ENCODE measurements around the gene PCDHGB2.
"Not testable (repeated sequence)": the region's sequence is repeated elsewhere in the genome, so short reads cannot be mapped to it uniquely, and the experiment has no call there.

The PCDHGB2 gene

GRCh38 chr5:141338538-141339306 is 21.1 kb upstream of the PCDHGB2 start, which contains the start of gene PCDHGA2:
Gene PCDHGA2, plus strand, starts transcription at chr5:141338760.
- H3K27ac ChIP-seq (replicated peaks): no peak within 1 kb of the TSS
- H3K4me3 ChIP-seq (replicated peaks; ENCODE audit: insufficient read depth, low read length): no peak within 1 kb of the TSS
- no peaks in the 10 kb centered on the region for H3K27me3 ChIP-seq (ENCODE audit: insufficient read depth, poor library complexity, severe bottlenecking)
- no peak for DNase-seq (ENCODE audit: low read depth in 1 of 2, low spot score in 1 of 2)
- TF ChIP-seq SPI1 (IDR thresholded peaks at IDR 0.05; ENCODE audit: borderline replicate concordance, low read depth): no peak
- TF ChIP-seq POLR2AphosphoS5 (IDR thresholded peaks at IDR 0.05; ENCODE audit: low read depth): no peak
- TF ChIP-seq CTCF (IDR thresholded peaks at IDR 0.05; ENCODE audit: insufficient read depth, low read length): no peak
- no peak for TF ChIP-seq REST (IDR thresholded peaks at IDR 0.05; ENCODE audit: insufficient replicate concordance, low read depth)
- TF ChIP-seq GABPA (IDR thresholded peaks at IDR 0.05; ENCODE audit: low read depth): no peak

GRCh38 chr5:141340781-141341354 is 18.9 kb upstream of the PCDHGB2 start:
- H3K27ac ChIP-seq (replicated peaks); H3K27me3 ChIP-seq (ENCODE audit: insufficient read depth, poor library complexity, severe bottlenecking); DNase-seq (ENCODE audit: low read depth in 1 of 2, low spot score in 1 of 2); H3K4me3 ChIP-seq (replicated peaks; ENCODE audit: insufficient read depth, low read length): not testable (repeated sequence)

GRCh38 chr5:141342773-141343172 is 17.0 kb upstream of the PCDHGB2 start:
- Histone ChIP-seq H3K27ac (replicated peaks) (no peak overlapping the region), H3K4me3 (replicated peaks; ENCODE audit: insufficient read depth, low read length) (no peak overlapping the region), H3K27me3 (ENCODE audit: insufficient read depth, poor library complexity, severe bottlenecking) (no peaks in the 10 kb centered on the region)
- DNase-seq (ENCODE audit: low read depth in 1 of 2, low spot score in 1 of 2): no peak
- no peak for TF ChIP-seq REST (IDR thresholded peaks at IDR 0.05; ENCODE audit: insufficient replicate concordance, low read depth)
- no peak for TF ChIP-seq SPI1 (IDR thresholded peaks at IDR 0.05; ENCODE audit: borderline replicate concordance, low read depth)
- TF ChIP-seq CTCF (IDR thresholded peaks at IDR 0.05; ENCODE audit: insufficient read depth, low read length): no peak
- no peak for TF ChIP-seq POLR2AphosphoS5 (IDR thresholded peaks at IDR 0.05; ENCODE audit: low read depth)
- TF ChIP-seq GABPA (IDR thresholded peaks at IDR 0.05; ENCODE audit: low read depth): no peak

GRCh38 chr5:141343242-141343952 is 16.4 kb upstream of the PCDHGB2 start, which contains the start of gene PCDHGA3:
Gene PCDHGA3, plus strand, starts transcription at chr5:141343829. Its CDS starts 205 bp downstream, at chr5:141344034.
- Histone ChIP-seq H3K27ac (replicated peaks) (no peak within 1 kb of the TSS), H3K27me3 (ENCODE audit: insufficient read depth, poor library complexity, severe bottlenecking) (no peaks in the 10 kb centered on the region), H3K4me3 (replicated peaks; ENCODE audit: insufficient read depth, low read length) (no peak within 1 kb of the TSS)
- peak in 1 of 2 experiments; percentile 9 for DNase-seq (ENCODE audit: low read depth in 1 of 2, low spot score in 1 of 2)
- TF ChIP-seq CTCF (IDR thresholded peaks at IDR 0.05; ENCODE audit: insufficient read depth, low read length) (peak; percentile 10), GABPA (IDR thresholded peaks at IDR 0.05; ENCODE audit: low read depth) (no peak)

Measured in HL-60 (cell line).